GM21737 (cell line): ENCODE data around the gene HHAT.

ENCODE experiments used
- ATAC-seq: cut with Tn5 transposase; IDR thresholded peaks from one replicate; pipeline ENCODE4 v1.9.1; 2021; ENCODE audit warnings: mild to moderate bottlenecking, moderate library complexity; ENCODE audit not compliant: unreplicated experiment

Gene HHAT

DNA sequence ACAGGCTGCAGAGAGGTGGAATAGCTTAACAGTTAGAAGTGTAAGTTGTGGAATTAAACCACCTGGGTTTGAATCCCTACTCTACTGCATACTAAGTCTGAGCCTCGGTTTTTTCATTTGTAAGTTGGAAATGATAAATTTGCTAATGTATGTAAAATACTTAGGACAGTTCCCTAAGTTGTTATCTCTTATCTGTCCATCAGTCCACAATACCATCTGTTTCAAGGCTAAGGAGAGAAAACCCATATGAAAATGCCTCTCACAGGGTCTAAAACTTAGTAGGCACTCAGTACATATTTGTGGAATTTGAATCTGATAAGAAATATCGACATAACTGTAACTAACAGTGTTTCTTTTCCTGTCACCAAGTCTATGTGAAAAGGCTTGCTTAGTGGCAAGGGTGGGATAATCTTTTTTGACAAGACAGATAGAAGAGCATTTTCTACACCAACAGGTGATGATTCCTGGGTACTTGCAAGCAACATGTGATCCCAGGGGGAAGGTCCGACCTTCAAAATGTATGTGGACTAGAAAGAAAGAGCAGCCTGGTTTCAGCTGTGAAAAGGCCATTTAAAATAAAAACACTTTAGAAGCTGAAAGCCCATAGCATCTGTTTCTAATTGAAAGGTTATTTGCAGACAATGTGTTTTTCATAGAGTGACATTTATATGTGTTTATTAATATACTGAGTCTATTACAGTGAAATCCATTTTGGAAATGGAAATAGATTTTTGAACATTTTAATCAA is 202.9 kb downstream of the HHAT start:
- no peak for ATAC-seq

- ATAC-seq, result no peak
These were observed 203.5 kb downstream of the HHAT start for GRCh38 chr1:210532223-210532598.

- no peak for ATAC-seq
These were observed 207.1 kb downstream of the HHAT start for GRCh38 chr1:210535761-210536160.

DNA sequence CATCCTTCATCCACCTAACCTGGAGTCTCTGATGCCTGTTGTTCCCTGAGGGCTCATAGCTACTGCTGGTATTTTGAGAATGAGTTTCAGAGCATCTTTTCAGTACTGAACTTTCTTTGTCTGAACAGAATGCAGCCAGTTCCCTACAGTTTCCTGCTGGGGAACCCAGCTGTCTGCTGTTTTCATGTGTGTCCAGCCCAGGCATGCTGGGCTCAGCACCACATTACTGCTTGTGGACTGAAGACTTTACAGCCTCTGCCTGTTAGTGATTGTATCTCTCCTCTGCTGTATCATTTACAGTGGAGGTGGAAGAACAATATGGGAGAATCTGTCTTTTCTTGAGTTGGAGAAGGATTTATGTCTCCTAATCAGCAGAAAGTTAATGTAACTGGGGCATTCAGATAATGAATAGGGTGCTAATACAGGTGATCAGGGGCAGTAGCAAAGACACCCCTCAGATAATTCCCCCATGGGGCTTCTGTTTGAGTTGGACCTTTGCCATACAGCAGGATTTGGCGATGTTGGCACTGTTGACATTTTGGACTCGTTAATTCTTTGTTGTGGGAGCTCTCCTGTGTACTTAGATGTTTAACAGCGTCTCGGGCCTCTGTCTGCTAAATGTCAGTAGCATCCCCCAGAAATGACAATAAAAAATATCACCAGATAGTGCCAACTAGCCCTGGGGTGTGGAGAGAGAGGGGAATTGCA is 207.7 kb downstream of the HHAT start:
- no peak for ATAC-seq

DNA sequence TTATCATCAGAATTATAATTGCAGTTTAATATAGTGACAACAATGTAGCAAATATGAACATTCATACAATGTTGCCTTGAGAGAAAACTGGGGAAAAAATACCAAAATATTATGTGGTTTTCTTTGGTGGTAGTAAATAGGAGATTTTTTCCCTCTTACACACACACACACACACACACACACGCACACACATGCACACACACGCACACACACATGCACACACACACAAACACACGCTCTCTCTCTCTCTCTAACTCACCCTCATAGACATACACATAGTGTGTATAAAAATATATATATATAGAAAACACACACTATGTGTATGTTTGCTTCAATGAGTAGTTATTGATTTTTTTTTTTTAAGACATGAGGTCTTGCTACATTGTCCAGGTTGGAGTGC is 211.6 kb downstream of the HHAT start:
- no peak for ATAC-seq

DNA sequence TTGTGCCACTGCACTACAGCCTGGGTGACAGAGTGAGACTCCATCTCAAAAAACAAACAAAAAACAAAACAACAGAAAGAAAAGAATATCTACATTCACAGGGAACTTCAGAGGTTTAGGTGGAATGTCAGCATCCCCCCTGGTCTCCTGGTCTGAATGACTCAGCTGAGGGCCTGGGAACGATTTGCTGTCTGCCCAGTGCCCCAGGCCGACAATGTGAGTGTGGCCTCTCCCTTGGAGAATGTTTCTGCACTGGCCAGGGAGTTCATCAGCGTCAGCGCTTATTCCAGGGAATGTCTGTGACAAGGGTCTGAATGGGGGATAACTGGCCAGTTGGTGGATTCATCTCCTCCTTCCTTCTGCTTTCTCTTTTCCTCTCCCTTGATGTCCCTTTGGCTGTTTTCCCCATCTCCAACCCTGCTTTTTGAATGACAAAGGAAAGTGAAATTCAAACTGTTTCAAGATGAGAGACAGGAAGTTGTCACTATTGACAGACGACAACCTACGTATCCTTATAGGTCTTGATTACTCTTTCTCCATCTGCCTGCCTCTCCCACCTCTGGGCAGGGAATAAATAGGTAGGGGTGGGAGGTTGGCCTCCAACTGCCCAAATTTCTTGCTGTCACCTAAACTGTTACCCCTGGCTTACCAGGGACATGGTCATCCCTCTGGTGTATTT is 213.1 kb downstream of the HHAT start:
- no peak for ATAC-seq

DNA sequence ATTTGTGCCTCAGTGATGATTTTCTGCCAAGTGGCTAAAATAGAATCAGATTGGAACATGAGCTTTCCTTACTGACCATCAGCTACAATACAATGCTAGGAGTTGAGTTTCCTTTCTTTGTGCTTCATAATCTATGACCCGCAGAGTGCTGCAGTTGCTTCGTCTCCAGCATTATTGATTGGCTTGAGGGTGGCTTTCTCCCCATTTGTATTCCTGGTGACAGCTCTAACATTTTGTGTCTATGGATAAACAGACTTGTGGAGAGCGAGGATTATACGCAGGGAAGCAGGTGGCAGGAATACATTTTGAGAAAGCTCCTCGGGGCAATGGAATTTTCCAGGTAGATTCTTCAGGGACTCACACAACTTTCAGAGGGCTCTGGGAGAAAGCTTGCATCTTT is 223.2 kb downstream of the HHAT start:
- ATAC-seq, result no peak

GRCh38 chr1:210553711-210554110 is 225.0 kb downstream of the HHAT start:
- no peak for ATAC-seq

- ATAC-seq, result no peak
These were observed 225.7 kb downstream of the HHAT start for GRCh38 chr1:210554382-210554781.

- no peak for ATAC-seq
These were observed 227.8 kb downstream of the HHAT start for GRCh38 chr1:210556475-210556874.

GRCh38 chr1:210557426-210558077 is 228.8 kb downstream of the HHAT start:
- ATAC-seq, result no peak

- no peak for ATAC-seq
These were observed 229.6 kb downstream of the HHAT start for GRCh38 chr1:210558302-210558701.

DNA sequence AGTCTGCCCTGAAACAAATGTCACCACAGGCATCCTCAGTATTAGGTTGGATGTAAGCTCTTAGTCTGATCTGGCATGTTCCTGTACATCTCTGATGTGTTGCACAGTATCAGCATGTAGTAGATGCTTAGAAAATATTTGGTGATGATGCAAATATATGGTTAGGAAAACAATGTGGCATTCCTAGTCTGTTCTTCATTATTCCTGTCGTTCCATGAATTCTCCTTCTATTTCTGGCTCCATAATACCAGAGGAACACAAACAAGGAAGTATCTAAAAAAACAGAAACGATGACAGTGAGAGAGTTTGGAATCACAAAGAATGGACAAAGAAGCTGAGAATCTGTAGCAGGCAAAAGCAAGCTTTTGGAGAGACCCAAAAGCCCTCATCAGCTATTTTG is 236.6 kb downstream of the HHAT start:
- ATAC-seq, result no peak

DNA sequence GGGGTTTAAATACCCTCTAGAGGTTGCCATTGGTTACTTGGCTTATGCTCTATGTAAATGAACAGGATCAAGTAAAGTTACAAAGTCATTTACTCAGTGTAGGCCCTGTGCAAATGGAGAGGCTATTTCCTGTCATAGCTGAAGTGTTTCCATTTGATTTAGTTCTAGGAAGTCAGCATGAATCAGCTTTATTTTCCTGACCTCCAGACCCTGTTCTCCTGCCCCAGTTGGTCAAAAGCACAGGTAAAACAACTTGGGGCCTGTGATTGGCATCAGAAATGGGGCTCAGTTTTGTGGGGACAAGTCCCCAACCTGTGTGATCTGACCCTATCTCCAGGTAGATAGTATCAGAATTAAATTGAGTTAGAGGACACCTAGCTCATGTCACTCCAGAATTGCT is 239.9 kb downstream of the HHAT start:
- no peak for ATAC-seq

DNA sequence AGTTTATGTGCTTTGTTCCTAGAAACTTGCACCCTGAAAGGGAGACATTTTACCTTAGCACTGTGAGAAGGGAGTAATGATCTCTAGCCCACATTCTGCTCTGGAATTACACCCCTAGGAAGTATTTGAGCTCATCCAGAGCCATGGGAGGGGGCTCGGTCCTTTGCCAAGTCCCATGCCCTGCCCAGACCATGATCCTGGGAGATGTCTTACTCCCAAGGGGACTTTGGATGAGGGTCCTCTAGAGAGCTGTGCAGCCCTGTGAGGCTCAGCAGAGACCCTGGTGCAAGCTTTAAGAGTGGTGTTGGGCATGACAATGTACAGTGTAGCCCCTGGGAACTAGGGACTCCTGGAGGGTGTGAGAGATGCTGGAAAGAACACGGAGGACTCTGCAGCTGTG is 241.4 kb downstream of the HHAT start:
- no peak for ATAC-seq

DNA sequence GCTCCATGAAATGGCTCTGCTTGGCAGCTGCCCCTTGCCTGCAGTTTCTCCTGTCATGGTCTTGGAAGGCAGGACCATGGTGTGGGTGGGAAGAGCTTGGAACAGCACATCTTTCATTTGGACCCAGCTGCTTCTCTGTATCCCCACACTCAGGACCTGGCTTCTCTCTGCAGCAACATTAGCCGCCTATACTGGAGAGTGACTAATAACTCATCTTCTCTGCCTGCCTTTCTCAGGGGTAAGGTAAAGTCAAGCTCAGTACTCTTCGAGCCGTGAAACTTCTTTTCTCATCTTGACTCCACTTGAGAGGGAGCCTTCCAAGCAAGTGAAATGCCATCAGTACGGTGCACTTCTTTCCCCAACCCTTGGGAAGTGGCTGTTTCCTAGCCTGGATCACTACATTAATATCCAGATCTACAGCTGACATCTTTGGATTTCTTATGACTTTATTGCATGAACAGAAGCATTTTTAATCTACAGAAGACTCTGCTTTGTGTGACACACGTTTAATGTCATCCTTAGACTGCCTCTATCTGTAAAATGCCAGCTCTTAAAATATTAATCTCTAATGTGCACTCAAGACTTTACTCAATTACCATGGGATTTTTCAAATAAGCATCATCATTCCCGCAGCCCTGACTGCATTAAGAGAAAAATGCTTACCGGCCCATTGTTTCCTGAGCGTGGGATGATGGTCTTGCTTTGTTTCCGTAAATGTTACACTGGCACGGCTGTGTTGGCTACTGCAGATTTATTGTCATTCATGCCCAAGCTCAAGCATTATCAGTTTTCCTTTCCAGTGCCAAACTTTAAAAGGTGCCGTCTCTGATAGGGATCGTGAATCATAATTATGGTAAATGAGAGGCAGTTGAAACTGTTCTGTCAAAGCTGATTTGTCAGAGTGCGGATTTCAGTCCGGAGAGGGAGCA is 242.9 kb downstream of the HHAT start:
- no peak for ATAC-seq

GRCh38 chr1:210573141-210573540 is 244.4 kb downstream of the HHAT start:
- no peak for ATAC-seq

DNA sequence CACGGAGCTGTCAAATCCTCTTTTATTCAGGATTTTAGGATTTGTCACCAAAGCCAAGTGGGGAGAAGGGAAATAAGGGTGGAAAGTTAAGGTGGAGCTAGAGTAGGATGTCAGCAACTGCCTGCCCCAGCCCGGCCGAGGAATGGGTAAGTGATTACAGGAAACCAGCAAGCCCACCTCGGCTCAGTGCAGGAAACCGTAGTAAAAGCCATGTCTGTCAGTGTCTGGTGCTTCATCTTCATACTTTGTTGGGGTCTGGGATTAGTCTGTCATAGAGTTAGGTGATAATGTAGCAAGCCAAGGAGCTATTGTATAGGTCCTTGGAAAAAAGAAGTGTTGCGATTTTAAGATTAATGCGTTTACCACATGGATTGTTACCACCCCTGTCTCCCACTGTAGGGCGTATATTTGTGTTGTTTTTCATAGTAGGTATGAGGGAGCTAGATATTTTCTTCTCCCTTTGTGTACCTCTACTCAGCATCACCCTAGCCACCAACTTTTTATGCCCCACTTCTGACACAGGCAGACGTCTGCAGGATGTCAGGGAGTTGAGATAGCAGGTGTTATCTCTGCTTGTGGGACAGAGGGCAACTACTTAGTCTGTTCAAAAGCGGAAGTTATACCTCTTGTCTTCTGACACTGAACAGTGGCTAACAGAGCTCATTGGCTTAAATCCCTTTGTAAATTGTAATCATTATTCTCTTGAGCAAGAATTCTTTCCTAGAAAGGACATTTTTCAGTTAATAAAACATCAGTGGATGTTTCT is 253.7 kb downstream of the HHAT start:
- ATAC-seq, result no peak

- no peak for ATAC-seq
These were observed 255.9 kb downstream of the HHAT start for GRCh38 chr1:210584439-210585113.
